Measurements from ENCODE around the gene XRRA1.
"Not testable (repeated sequence)": the region's sequence is repeated elsewhere in the genome, so short reads cannot be mapped to it uniquely, and the experiment has no call there.

XRRA1 gene

GRCh38 chr11:74839446-74839845, 109.4 kb downstream of the XRRA1 start:
- FAIRE-seq, result no peak
- no peak for DNase-seq (ENCODE audit: insufficient read length, low spot score)

GRCh38 chr11:74838188-74838587, 110.7 kb downstream of the XRRA1 start:
- FAIRE-seq, result no peak
- no peak for DNase-seq (ENCODE audit: insufficient read length, low spot score)

GRCh38 chr11:74837191-74837590, 111.7 kb downstream of the XRRA1 start:
- no peak for DNase-seq (ENCODE audit: insufficient read length, low spot score)
- no peak for FAIRE-seq

GRCh38 chr11:74826901-74827300, 122.0 kb downstream of the XRRA1 start:
- no peak for FAIRE-seq

GRCh38 chr11:74825596-74825995, 123.3 kb downstream of the XRRA1 start:
- DNase-seq (ENCODE audit: insufficient read length, low spot score); FAIRE-seq: not testable (repeated sequence)

More at GRCh38 chr11:74826901-74827300, 122.0 kb downstream of the XRRA1 start:
- no peak for DNase-seq (ENCODE audit: insufficient read length, low spot score)

- DNase-seq (ENCODE audit: insufficient read length, low spot score) (no peak), FAIRE-seq (peak; percentile 18)
Observed at GRCh38 chr11:74824285-74824982, 124.5 kb downstream of the XRRA1 start.

GRCh38 chr11:74822170-74822569, 126.7 kb downstream of the XRRA1 start:
- FAIRE-seq, result no peak
- DNase-seq (ENCODE audit: insufficient read length, low spot score), result no peak

- no peak for FAIRE-seq
- no peak for DNase-seq (ENCODE audit: insufficient read length, low spot score)
Observed at GRCh38 chr11:74820763-74821162, 128.1 kb downstream of the XRRA1 start.

- FAIRE-seq, result no peak
- no peak for DNase-seq (ENCODE audit: insufficient read length, low spot score)
Observed at GRCh38 chr11:74819400-74819799, 129.5 kb downstream of the XRRA1 start.

GRCh38 chr11:74818283-74818946, 130.5 kb downstream of the XRRA1 start:
- FAIRE-seq (no peak), DNase-seq (ENCODE audit: insufficient read length, low spot score) (no peak)

GRCh38 chr11:74816664-74817063, 132.2 kb downstream of the XRRA1 start:
- FAIRE-seq (no peak), DNase-seq (ENCODE audit: insufficient read length, low spot score) (no peak)

- FAIRE-seq, result no peak
Observed at GRCh38 chr11:74815966-74816365, 132.9 kb downstream of the XRRA1 start.

GRCh38 chr11:74809801-74810200, 139.1 kb downstream of the XRRA1 start:
- FAIRE-seq, result no peak
- DNase-seq (ENCODE audit: insufficient read length, low spot score), result no peak

More at GRCh38 chr11:74815966-74816365, 132.9 kb downstream of the XRRA1 start:
- DNase-seq (ENCODE audit: insufficient read length, low spot score), result no peak

- FAIRE-seq, result no peak
Observed at GRCh38 chr11:74806267-74806666, 142.6 kb downstream of the XRRA1 start.

GRCh38 chr11:74791333-74792100, 157.4 kb downstream of the XRRA1 start:
- FAIRE-seq (no peak), DNase-seq (ENCODE audit: insufficient read length, low spot score) (no peak)

More at GRCh38 chr11:74806267-74806666, 142.6 kb downstream of the XRRA1 start:
- no peak for DNase-seq (ENCODE audit: insufficient read length, low spot score)

All from GM19239 (cell line).